Suprapubic skin (tissue), 4 donors: Measurements from ENCODE around the gene STPG1. TPM values are rescaled to one million over a fixed set of nuclear protein-coding genes. Genes with fewer than 3 reads are reported as not detected.

ENCODE experiments used
- DNase-seq, 2 donors: peaks; one replicate each; pipeline ENCODE4 v3.0.0-alpha.2; 2019; ENCODE audit warnings: low spot score in 2 of 2
- H3K27ac ChIP-seq: fragments of 200-600 bp; sonication (generic); one replicate; pipeline ENCODE4 v1.5.1; 2019
- H3K27me3 ChIP-seq: fragments of 200-600 bp; sonication (generic); one replicate; pipeline ENCODE4 v1.5.1; 2019
- H3K36me3 ChIP-seq: fragments of 200-600 bp; sonication (generic); one replicate; pipeline ENCODE4 v1.5.1; 2019
- H3K4me1 ChIP-seq: fragments of 200-600 bp; sonication (generic); one replicate; pipeline ENCODE4 v1.5.1; 2019
- H3K4me3 ChIP-seq: fragments of 200-600 bp; sonication (generic); one replicate; pipeline ENCODE4 v1.5.1; 2019; ENCODE audit warnings: mild to moderate bottlenecking
- H3K9me3 ChIP-seq: fragments of 200-600 bp; sonication (generic); one replicate; pipeline ENCODE4 v1.5.1; 2019
- EP300 ChIP-seq: sonication (generic); formaldehyde crosslinking; IDR thresholded peaks from one replicate; pipeline ENCODE4 v1.6.1; 2017; ENCODE audit warnings: antibody characterized with exemption
- POLR2A ChIP-seq, 2 donors: fragments of 450-650 bp; IDR thresholded peaks; one replicate each; pipeline ENCODE4 v1.6.1; 2017; ENCODE audit warnings: antibody characterized with exemption in 2 of 2, mild to moderate bottlenecking in 2 of 2, moderate library complexity in 2 of 2
- POLR2AphosphoS5 ChIP-seq, 3 donors: sonication (generic); formaldehyde crosslinking; IDR thresholded peaks; one replicate each; pipeline ENCODE4 v1.6.1; 2017; ENCODE audit warnings: antibody characterized with exemption in 3 of 3
- WGBS: methylation state at CpG from one replicate; pipeline ENCODE4 v1.1.5; 2018; 5-methylcytosine and 5-hydroxymethylcytosine counted together
- total RNA-seq, 4 donors: library from RNA; depleted of rRNA; stranded (reverse); fragments of >200 nt; gene quantifications; one replicate each; pipeline ENCODE4 v1.1.0, GENCODE V29; 2016
- TF ChIP-seq, protein P1 (sequence below), 2 donors: fragments of 200-600 bp in 1 of 2; fragments of 450-650 bp in 1 of 2; sonication (generic) in 1 of 2; IDR thresholded peaks; one replicate each; pipeline ENCODE4 v1.5.1; 2016 to 2019; ENCODE audit warnings: antibody characterized with exemption in 2 of 2, mild to moderate bottlenecking in 1 of 2, moderate library complexity in 1 of 2

STPG1 gene
- total RNA-seq, 4 donors from 2014 or later, result 7.2 to 8.5 (median 7.8) TPM

DNA sequence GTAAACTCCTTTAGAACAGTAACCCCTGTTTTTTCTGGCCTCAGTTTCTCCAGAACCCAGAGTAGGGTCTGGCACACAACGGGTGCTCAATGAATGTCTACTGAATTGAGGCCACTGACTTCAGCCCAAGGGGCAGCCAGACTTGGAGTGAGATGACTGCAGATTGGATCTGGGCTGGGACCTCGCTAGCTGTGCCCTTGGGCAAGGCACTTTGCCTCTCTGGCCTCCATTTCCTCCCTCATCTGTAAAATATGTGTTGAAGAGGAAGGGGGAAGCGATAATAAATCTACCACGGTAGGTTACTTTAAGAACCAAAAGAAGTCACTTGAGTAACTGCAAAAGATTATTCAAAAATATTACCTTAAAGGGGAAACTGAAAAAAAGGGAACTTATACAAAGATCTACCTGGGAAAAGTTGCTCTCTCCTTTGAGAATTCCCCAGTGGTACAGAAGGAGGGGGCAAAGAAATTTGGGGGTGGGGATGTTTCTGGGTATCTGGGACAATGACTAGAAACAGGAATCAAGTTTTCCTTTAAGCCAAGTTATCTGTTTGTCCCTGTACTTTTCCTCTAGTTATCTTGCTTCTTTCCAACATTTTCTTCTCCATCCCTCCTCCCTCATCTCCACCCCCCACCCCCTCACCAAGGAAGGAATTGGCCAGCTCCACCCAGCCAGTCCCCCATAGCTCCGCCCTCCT is 94.8 kb downstream of the STPG1 start:
- TF ChIP-seq EP300, result no peak
- TF ChIP-seq POLR2A (IDR thresholded peaks at IDR 0.05), result no peak
- TF ChIP-seq, protein P1, sequence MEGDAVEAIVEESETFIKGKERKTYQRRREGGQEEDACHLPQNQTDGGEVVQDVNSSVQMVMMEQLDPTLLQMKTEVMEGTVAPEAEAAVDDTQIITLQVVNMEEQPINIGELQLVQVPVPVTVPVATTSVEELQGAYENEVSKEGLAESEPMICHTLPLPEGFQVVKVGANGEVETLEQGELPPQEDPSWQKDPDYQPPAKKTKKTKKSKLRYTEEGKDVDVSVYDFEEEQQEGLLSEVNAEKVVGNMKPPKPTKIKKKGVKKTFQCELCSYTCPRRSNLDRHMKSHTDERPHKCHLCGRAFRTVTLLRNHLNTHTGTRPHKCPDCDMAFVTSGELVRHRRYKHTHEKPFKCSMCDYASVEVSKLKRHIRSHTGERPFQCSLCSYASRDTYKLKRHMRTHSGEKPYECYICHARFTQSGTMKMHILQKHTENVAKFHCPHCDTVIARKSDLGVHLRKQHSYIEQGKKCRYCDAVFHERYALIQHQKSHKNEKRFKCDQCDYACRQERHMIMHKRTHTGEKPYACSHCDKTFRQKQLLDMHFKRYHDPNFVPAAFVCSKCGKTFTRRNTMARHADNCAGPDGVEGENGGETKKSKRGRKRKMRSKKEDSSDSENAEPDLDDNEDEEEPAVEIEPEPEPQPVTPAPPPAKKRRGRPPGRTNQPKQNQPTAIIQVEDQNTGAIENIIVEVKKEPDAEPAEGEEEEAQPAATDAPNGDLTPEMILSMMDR (IDR thresholded peaks at IDR 0.05), result no peak
- Histone ChIP-seq H3K4me1 (peaks cover 63% of the 10 kb centered on the region), H3K4me3 (peak overlapping the region; percentile 50), H3K27ac (peak overlapping the region; percentile 79), H3K27me3 (no peaks in the 10 kb centered on the region), H3K9me3 (no peaks in the 10 kb centered on the region), H3K36me3 (no peaks in the 10 kb centered on the region)
- no peak for DNase-seq
- 28% methylated on average over 5 of the region's 5 CpGs for WGBS

DNA sequence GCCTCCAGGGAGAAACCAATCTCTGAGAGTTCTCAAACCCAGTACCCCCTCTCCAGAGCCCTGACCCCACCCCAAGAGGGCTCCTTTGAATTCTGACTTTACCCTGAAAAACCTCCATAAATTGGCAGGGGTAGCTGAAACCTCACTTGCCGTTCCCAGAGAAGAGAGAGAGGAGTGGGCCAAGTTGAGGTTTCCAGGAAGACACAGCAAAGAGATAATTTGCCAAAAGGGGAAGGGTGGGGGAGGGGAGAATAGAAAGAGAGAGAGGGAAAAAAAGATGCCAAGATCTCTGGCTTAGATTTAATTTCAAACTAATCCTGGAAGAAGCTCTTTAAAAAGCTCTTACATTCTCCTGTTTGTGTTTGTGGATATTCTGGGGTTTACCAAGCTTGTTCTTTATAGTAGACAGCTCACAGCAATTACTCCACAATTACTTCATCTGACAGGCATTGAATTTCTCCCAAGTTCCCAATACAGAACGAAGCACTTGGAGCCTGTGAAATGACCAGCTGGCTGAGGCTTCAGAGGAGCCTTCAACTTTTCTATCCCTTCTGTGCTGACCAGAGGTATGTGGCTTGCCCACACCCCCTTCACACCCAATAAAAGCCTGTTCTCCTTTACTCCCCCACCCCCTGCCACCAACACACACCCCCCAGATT is 95.5 kb downstream of the STPG1 start:
- no peaks in the 10 kb centered on the region for H3K9me3 ChIP-seq
- H3K27me3 ChIP-seq, result no peaks in the 10 kb centered on the region
- peaks cover 63% of the 10 kb centered on the region for H3K4me1 ChIP-seq
- peak overlapping the region; percentile 23 for H3K27ac ChIP-seq
- H3K36me3 ChIP-seq, result no peaks in the 10 kb centered on the region
- DNase-seq, result no peak
- TF ChIP-seq, protein P1 (IDR thresholded peaks at IDR 0.05), result no peak
- no peak for TF ChIP-seq EP300
- no peak overlapping the region for H3K4me3 ChIP-seq
- WGBS, result 13% methylated on average over 2 of the region's 2 CpGs

DNA sequence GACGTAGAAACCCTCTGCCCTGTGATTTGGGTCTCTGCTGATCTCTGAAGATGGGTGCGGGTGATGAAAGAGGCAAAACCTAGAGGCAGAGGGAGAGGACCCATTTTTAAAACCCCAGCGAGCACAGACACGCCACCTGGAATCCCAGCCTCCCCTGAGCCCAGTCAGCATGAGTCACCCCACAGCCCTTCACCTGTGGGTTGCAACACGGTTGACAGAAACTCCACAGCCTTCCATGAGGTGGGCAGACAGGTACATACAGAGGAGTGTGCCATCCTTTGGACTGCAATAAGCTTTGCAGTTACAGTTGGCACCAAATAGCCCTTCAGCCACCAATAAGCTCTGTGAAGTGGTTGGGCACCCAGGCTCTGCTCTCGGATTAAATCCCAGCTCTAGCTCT is 96.5 kb downstream of the STPG1 start:
- no peaks in the 10 kb centered on the region for H3K36me3 ChIP-seq
- WGBS, result 58% methylated on average over 6 of the region's 6 CpGs
- H3K27me3 ChIP-seq, result no peaks in the 10 kb centered on the region
- peak overlapping the region; percentile 5 for H3K27ac ChIP-seq
- H3K4me3 ChIP-seq, result no peak overlapping the region
- DNase-seq, result no peak
- no peak for TF ChIP-seq POLR2AphosphoS5 (IDR thresholded peaks at IDR 0.05)
- TF ChIP-seq, protein P1 (IDR thresholded peaks at IDR 0.05), result no peak
- TF ChIP-seq POLR2A (IDR thresholded peaks at IDR 0.05), result no peak
- no peak for TF ChIP-seq EP300
- peaks cover 57% of the 10 kb centered on the region for H3K4me1 ChIP-seq
- no peaks in the 10 kb centered on the region for H3K9me3 ChIP-seq

DNA sequence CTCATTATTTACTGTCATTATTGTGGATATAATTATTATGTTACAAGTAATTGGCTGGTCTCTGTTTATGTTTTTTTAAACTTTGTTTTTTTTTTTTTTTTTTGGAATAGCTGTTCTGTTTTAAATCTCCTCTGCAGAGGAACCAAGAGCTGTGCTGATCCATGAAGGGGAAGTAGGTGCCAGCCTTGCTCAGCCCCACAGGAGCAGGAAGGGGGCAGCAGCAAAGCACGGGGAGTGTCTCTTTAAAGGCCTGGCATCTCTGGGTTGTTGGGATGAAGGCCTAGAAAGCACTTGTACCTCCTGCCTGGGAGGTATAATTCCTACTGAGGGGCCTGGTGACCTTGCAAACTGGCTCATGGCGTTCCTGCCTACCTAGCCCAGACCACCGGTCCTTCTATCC is 96.9 kb downstream of the STPG1 start:
- WGBS, result 71% methylated on average over 3 of the region's 3 CpGs
- no peak for DNase-seq
- Histone ChIP-seq H3K4me3 (no peak overlapping the region), H3K9me3 (no peaks in the 10 kb centered on the region), H3K36me3 (no peaks in the 10 kb centered on the region), H3K27ac (peak overlapping the region; percentile 5), H3K4me1 (peaks cover 54% of the 10 kb centered on the region), H3K27me3 (no peaks in the 10 kb centered on the region)
- TF ChIP-seq EP300 (no peak), POLR2A (IDR thresholded peaks at IDR 0.05) (no peak), POLR2AphosphoS5 (IDR thresholded peaks at IDR 0.05) (no peak)
- TF ChIP-seq, protein P1 (IDR thresholded peaks at IDR 0.05), result no peak

DNA sequence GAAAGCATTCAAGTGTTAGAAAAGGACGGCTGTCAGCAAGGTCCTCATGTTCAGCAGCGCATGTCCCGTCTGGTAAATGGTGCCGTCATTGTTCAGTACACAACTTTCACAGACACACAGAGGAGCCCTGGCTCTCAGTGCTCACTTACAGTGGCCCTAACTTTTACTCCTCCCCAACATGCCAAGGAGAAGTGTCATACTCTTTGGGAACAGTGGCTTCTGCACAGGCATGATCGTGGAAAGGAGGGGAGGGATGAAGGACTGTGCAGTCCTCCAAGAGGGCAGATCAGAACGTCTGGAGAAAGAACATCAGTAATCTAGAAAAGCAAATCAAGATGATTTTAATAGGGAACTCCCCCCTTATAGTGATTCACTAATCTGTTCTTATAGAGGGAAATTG is 98.2 kb downstream of the STPG1 start:
- DNase-seq, result no peak
- Histone ChIP-seq H3K4me1 (peaks cover 50% of the 10 kb centered on the region), H3K36me3 (no peaks in the 10 kb centered on the region), H3K27me3 (no peaks in the 10 kb centered on the region), H3K9me3 (no peaks in the 10 kb centered on the region), H3K4me3 (no peak overlapping the region), H3K27ac (no peak overlapping the region)
- TF ChIP-seq EP300, result no peak
- TF ChIP-seq POLR2A (IDR thresholded peaks at IDR 0.05), result no peak
- TF ChIP-seq POLR2AphosphoS5 (IDR thresholded peaks at IDR 0.05), result no peak
- TF ChIP-seq, protein P1 (IDR thresholded peaks at IDR 0.05), result no peak
- 58% methylated on average over 6 of the region's 6 CpGs for WGBS
